Activated CD4-positive, alpha-beta T cell treated with anti-CD3 and anti-CD28 coated beads, Interleukin-2, amount 50 U/mL, for 4 hours (primary cell): ENCODE measurements around the gene ZNF621.
A peak's percentile ranks its signal among the peaks of the same experiment; 100 is the strongest.
"Not testable (repeated sequence)": the region's sequence is repeated elsewhere in the genome, so short reads cannot be mapped to it uniquely, and the experiment has no call there.

Experiments used
- DNase-seq, 2 experiments: peaks; one replicate each; pipeline ENCODE4 v3.0.0-alpha.2; 2020

Gene ZNF621

GRCh38 chr3:40546816-40547215 is 22.1 kb downstream of the ZNF621 start:
- no peak for DNase-seq

GRCh38 chr3:40550167-40550566 is 25.4 kb downstream of the ZNF621 start:
- no peak for DNase-seq

- DNase-seq = no peak
These were observed 32.9 kb downstream of the ZNF621 start for GRCh38 chr3:40557575-40558161.

GRCh38 chr3:40562482-40562881 is 37.7 kb downstream of the ZNF621 start:
- not testable (repeated sequence) for DNase-seq

- not testable (repeated sequence) for DNase-seq
These were observed 40.9 kb downstream of the ZNF621 start for GRCh38 chr3:40565629-40566028.

- no peak for DNase-seq
These were observed 41.9 kb downstream of the ZNF621 start for GRCh38 chr3:40566694-40567093.

- DNase-seq = no peak
These were observed 47.8 kb downstream of the ZNF621 start for GRCh38 chr3:40572588-40572987.

GRCh38 chr3:40574050-40574449 is 49.3 kb downstream of the ZNF621 start:
- no peak for DNase-seq

GRCh38 chr3:40574661-40575060 is 49.9 kb downstream of the ZNF621 start:
- DNase-seq = no peak

GRCh38 chr3:40576396-40576795 is 51.6 kb downstream of the ZNF621 start:
- no peak for DNase-seq

GRCh38 chr3:40580494-40581091 is 55.8 kb downstream of the ZNF621 start:
- DNase-seq = peak; percentile 38 to 58

GRCh38 chr3:40581166-40581565 is 56.4 kb downstream of the ZNF621 start:
- DNase-seq = no peak

- DNase-seq = no peak
These were observed 57.8 kb downstream of the ZNF621 start for GRCh38 chr3:40582401-40583027.

GRCh38 chr3:40583691-40584090 is 58.9 kb downstream of the ZNF621 start:
- no peak for DNase-seq

GRCh38 chr3:40584625-40585189 is 59.9 kb downstream of the ZNF621 start:
- DNase-seq = peak; percentile 59 to 61

GRCh38 chr3:40585381-40586016 is 60.7 kb downstream of the ZNF621 start:
- no peak for DNase-seq

- no peak for DNase-seq
These were observed 62.1 kb downstream of the ZNF621 start for GRCh38 chr3:40586901-40587300.

- DNase-seq = no peak
These were observed 63.6 kb downstream of the ZNF621 start for GRCh38 chr3:40588406-40588805.
